ENCODE measurements around the gene NHEJ1. TPM values are rescaled to one million over a fixed set of nuclear protein-coding genes. Genes with fewer than 3 reads are reported as not detected.

The NHEJ1 gene
- total and polyA plus RNA-seq, 9 of the 15 experiments (the other 6 are each of a cell fraction or from before 2014, with no cell fraction given), result 9.0 to 23.7 (median 13.9) TPM

GRCh38 chr2:219177552-219178376 is 17.1 kb upstream of the NHEJ1 start, which contains the start of gene RETREG2:
Gene RETREG2, plus strand, starts transcription at chr2:219178275. Its CDS starts 78 bp downstream, at chr2:219178353.
- POLR2A ChIA-PET, result interaction anchor here (1.0 to 1.7 kb wide), 3 partner anchors 13 to 18 kb away, joined by 3 to 9 read pairs (median 8); no protein-coding TSS in a partner anchor
- no peaks in the 10 kb centered on the region for H3K9me3 ChIP-seq (replicated peaks; ENCODE audit: control insufficient read depth, insufficient read depth, low read depth, low read length)
- in situ Hi-C loops (cut with MboI), result no loop called here
- CTCF ChIA-PET (ENCODE audit: low intra/inter-chr PET ratio), result interaction anchor here (0.8 kb wide), 1 partner anchor 34 kb away, joined by 4 read pairs; no protein-coding TSS in a partner anchor
- H3K79me2 ChIP-seq (ENCODE audit: control insufficient read depth, insufficient read depth, low read length), result peaks cover 42% of the 10 kb centered on the region
- H3K4me1 ChIP-seq (replicated peaks in 1 of 2; ENCODE audit: control insufficient read depth in 2 of 2, insufficient read depth in 2 of 2, low read length in 2 of 2), result peaks cover 9 to 25% of the 10 kb centered on the region in 2 experiments; a peak in 4 of 5 replicates
- no peaks in the 10 kb centered on the region for H3K27me3 ChIP-seq (ENCODE audit: control insufficient read depth in 2 of 2, insufficient read depth in 2 of 2, low read length in 2 of 2)
- H3K36me3 ChIP-seq (ENCODE audit: control insufficient read depth, insufficient read depth, low read length), result peaks cover 55% of the 10 kb centered on the region; the same call in 2 of the 3 replicates
- BruUV-seq (replicated peaks), result TSS peak; percentile 31
- H2AFZ ChIP-seq (ENCODE audit: low read depth, low read length), result peak within 1 kb of the TSS; percentile 88
- peak within 1 kb of the TSS; percentile 100 for H3K4me2 ChIP-seq (ENCODE audit: insufficient read depth, low read length)
- 0% methylated on average over 20 of the region's 67 CpGs for WGBS (ENCODE audit: insufficient coverage, low coverage, missing lambda C conversion rate)
- DNase-seq (ENCODE audit: extremely low read depth in 1 of 4, low spot score in 3 of 4), result peak; percentile 89 to 96 (median 93)
- H3K9me1 ChIP-seq (ENCODE audit: control insufficient read depth, insufficient read depth, low read length), result no peaks in the 10 kb centered on the region
- H3K27ac ChIP-seq (ENCODE audit: extremely low read depth, low read depth, low read length), result peak within 1 kb of the TSS; percentile 97
- H3K9ac ChIP-seq (ENCODE audit: insufficient read depth in 1 of 2, low read depth in 2 of 2, low read length in 2 of 2), result peak within 1 kb of the TSS; percentile 90 to 94
- intact Hi-C loops (cut with micrococcal nuclease), result loop anchor here (1.0 to 2.0 kb wide), 4 partner anchors 17 to 102 kb away; partner anchors contain the start of genes ABCB6, DNAJB2, NHEJ1 and ZFAND2B
- FAIRE-seq, result peak; percentile 94
- peak within 1 kb of the TSS; percentile 80 for H3K4me3 ChIP-seq
- H4K20me1 ChIP-seq (replicated peaks; ENCODE audit: control insufficient read depth, insufficient read depth, low read length), result no peaks in the 10 kb centered on the region
- ATAC-seq, result peak; percentile 86
- TF ChIP-seq, protein P1, sequence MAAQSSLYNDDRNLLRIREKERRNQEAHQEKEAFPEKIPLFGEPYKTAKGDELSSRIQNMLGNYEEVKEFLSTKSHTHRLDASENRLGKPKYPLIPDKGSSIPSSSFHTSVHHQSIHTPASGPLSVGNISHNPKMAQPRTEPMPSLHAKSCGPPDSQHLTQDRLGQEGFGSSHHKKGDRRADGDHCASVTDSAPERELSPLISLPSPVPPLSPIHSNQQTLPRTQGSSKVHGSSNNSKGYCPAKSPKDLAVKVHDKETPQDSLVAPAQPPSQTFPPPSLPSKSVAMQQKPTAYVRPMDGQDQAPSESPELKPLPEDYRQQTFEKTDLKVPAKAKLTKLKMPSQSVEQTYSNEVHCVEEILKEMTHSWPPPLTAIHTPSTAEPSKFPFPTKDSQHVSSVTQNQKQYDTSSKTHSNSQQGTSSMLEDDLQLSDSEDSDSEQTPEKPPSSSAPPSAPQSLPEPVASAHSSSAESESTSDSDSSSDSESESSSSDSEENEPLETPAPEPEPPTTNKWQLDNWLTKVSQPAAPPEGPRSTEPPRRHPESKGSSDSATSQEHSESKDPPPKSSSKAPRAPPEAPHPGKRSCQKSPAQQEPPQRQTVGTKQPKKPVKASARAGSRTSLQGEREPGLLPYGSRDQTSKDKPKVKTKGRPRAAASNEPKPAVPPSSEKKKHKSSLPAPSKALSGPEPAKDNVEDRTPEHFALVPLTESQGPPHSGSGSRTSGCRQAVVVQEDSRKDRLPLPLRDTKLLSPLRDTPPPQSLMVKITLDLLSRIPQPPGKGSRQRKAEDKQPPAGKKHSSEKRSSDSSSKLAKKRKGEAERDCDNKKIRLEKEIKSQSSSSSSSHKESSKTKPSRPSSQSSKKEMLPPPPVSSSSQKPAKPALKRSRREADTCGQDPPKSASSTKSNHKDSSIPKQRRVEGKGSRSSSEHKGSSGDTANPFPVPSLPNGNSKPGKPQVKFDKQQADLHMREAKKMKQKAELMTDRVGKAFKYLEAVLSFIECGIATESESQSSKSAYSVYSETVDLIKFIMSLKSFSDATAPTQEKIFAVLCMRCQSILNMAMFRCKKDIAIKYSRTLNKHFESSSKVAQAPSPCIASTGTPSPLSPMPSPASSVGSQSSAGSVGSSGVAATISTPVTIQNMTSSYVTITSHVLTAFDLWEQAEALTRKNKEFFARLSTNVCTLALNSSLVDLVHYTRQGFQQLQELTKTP (IDR thresholded peaks at IDR 0.05; ENCODE audit: low read depth in 1 of 2, partially characterized antibody in 2 of 2), result peak in 1 of 2 experiments; percentile 52
- TF ChIP-seq TGIF2 (CRISPR knock-in tag; IDR thresholded peaks at IDR 0.05) (no peak), PTRF (tag; IDR thresholded peaks at IDR 0.05) (no peak), RBM15 (IDR thresholded peaks at IDR 0.05; ENCODE audit: insufficient read depth, low read length) (no peak), CBFA2T3 (IDR thresholded peaks at IDR 0.05) (no peak), SMARCA5 (IDR thresholded peaks at IDR 0.05) (no peak), ZNF707 (CRISPR knock-in tag; conservative IDR thresholded peaks at IDR 0.05) (no peak), SMAD1 (IDR thresholded peaks at IDR 0.05; ENCODE audit: low read depth, low read length, partially characterized antibody) (no peak), NR4A1 (CRISPR knock-in tag; IDR thresholded peaks at IDR 0.05) (no peak), NR4A1 (tag; IDR thresholded peaks at IDR 0.05) (no peak), MEF2D (tag; conservative IDR thresholded peaks at IDR 0.05; ENCODE audit: low read depth) (no peak), MEIS2 (IDR thresholded peaks at IDR 0.05; ENCODE audit: partially characterized antibody) (peak; percentile 73), NR2C1 (IDR thresholded peaks at IDR 0.05) (no peak), NR2C1 (tag; IDR thresholded peaks at IDR 0.05) (no peak), ZNF780A (CRISPR knock-in tag; IDR thresholded peaks at IDR 0.05) (no peak)
- TF ChIP-seq, protein P2, sequence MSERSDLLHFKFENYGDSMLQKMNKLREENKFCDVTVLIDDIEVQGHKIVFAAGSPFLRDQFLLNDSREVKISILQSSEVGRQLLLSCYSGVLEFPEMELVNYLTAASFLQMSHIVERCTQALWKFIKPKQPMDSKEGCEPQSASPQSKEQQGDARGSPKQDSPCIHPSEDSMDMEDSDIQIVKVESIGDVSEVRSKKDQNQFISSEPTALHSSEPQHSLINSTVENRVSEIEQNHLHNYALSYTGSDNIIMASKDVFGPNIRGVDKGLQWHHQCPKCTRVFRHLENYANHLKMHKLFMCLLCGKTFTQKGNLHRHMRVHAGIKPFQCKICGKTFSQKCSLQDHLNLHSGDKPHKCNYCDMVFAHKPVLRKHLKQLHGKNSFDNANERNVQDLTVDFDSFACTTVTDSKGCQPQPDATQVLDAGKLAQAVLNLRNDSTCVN (CRISPR knock-in tag; IDR thresholded peaks at IDR 0.05), result 0 out of 2 replicates have a peak, but pooled peaks have one; percentile 69
- TF ChIP-seq, protein P3, sequence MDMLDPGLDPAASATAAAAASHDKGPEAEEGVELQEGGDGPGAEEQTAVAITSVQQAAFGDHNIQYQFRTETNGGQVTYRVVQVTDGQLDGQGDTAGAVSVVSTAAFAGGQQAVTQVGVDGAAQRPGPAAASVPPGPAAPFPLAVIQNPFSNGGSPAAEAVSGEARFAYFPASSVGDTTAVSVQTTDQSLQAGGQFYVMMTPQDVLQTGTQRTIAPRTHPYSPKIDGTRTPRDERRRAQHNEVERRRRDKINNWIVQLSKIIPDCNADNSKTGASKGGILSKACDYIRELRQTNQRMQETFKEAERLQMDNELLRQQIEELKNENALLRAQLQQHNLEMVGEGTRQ (CRISPR knock-in tag; IDR thresholded peaks at IDR 0.05), result peak; percentile 95

All from K562 (cell line).